HUES6 (cell line): ENCODE results near the gene MNAT1.
"Not testable (repeated sequence)": the region's sequence is repeated elsewhere in the genome, so short reads cannot be mapped to it uniquely, and the experiment has no call there.

Experiments
- H3K27ac ChIP-seq: 2 replicates; pipeline ENCODE4 v1.7.0; 2013; ENCODE audit warnings: low read depth, mild to moderate bottlenecking, low read length, inconsistent platforms
- H3K27me3 ChIP-seq: 2 replicates; pipeline ENCODE4 v1.6.1; 2013; ENCODE audit warnings: low read length; ENCODE audit not compliant: control insufficient read depth, insufficient read depth
- H3K36me3 ChIP-seq: 2 replicates; pipeline ENCODE4 v1.6.1; 2013; ENCODE audit warnings: low read length; ENCODE audit not compliant: control insufficient read depth, insufficient read depth
- H3K4me1 ChIP-seq: 2 replicates; pipeline ENCODE4 v1.6.1; 2013; ENCODE audit warnings: low read length; ENCODE audit not compliant: control insufficient read depth, insufficient read depth
- H3K4me3 ChIP-seq: 2 replicates; pipeline ENCODE4 v1.5.1; 2013; ENCODE audit warnings: low read depth, low read length
- H3K9ac ChIP-seq: one replicate; pipeline ENCODE4 v1.6.1; 2013; ENCODE audit warnings: mild to moderate bottlenecking, low read length
- H3K9me3 ChIP-seq: 2 replicates; pipeline ENCODE4 v1.6.1; 2013; ENCODE audit warnings: low read depth, low read length; ENCODE audit not compliant: control insufficient read depth, insufficient read depth

MNAT1 gene

DNA sequence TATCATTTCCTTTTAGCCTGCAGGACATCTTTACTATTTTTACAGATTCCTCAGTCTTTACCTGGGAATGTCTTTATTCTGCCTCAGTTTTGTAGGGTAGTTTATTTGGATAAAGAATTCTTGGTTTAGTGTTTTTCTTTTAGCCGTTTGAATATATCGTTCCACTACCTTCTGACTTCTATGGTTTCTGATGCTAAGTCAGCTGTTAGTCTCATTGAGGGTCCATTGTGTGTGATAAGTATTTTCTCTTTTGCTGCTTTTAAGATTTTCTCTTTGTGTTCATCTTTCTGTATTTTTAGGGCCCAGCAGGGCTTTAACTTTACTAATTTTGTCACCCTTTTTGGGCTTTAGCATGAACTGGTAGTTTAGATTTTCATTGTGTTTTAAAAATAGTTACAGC lies 113.5 kb downstream of the MNAT1 start:
- no peaks in the 10 kb centered on the region for H3K27me3 ChIP-seq
- H3K4me1 ChIP-seq = no peaks in the 10 kb centered on the region
- no peak overlapping the region for H3K4me3 ChIP-seq
- H3K9me3 ChIP-seq = peaks cover 7% of the 10 kb centered on the region
- no peak overlapping the region for H3K9ac ChIP-seq
- H3K27ac ChIP-seq = no peak overlapping the region
- peaks cover 3% of the 10 kb centered on the region; the same call in 1 of the 2 replicates for H3K36me3 ChIP-seq

DNA sequence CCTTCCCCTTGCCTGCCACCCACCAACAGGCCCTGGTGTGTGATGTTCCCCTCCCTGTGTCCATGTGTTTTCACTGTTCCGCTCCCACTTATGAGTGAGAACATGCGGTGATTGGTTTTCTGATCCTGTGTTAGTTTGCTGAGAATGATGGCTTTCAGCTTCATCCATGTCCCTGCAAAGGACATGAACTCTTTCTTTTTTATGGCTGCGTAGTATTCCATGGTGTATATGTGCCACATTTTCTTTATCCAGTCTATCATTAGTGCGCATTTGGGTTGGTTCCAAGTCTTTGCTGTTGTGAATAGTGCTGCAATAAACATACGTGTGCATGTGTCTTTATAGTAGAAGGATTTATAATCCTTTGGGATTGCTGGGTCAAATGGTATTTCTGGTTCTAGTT lies 117.1 kb downstream of the MNAT1 start:
- H3K4me1 ChIP-seq, H3K36me3 ChIP-seq, H3K9ac ChIP-seq, H3K27me3 ChIP-seq, H3K27ac ChIP-seq, H3K4me3 ChIP-seq: not testable (repeated sequence)
- H3K9me3 ChIP-seq = peaks cover 10% of the 10 kb centered on the region

- Histone ChIP-seq H3K36me3 (peaks cover 3% of the 10 kb centered on the region; the same call in 1 of the 2 replicates), H3K9ac (no peak overlapping the region), H3K9me3 (peaks cover 8% of the 10 kb centered on the region; the same call in 1 of the 2 replicates), H3K4me1 (no peaks in the 10 kb centered on the region), H3K27me3 (no peaks in the 10 kb centered on the region), H3K4me3 (no peak overlapping the region), H3K27ac (no peak overlapping the region)
Measured at GRCh38 chr14:60856111-60856510, 121.5 kb downstream of the MNAT1 start.

- H3K36me3 ChIP-seq = no peaks in the 10 kb centered on the region
- no peak overlapping the region for H3K9ac ChIP-seq
- H3K4me3 ChIP-seq = no peak overlapping the region
- no peaks in the 10 kb centered on the region for H3K27me3 ChIP-seq
- H3K27ac ChIP-seq = no peak overlapping the region
- peaks cover 8% of the 10 kb centered on the region; the same call in 1 of the 2 replicates for H3K9me3 ChIP-seq
- no peaks in the 10 kb centered on the region for H3K4me1 ChIP-seq
Measured at GRCh38 chr14:60859525-60859924, 125.0 kb downstream of the MNAT1 start.

- no peaks in the 10 kb centered on the region for H3K36me3 ChIP-seq
- H3K9me3 ChIP-seq = peaks cover 5% of the 10 kb centered on the region; the same call in 1 of the 2 replicates
- no peaks in the 10 kb centered on the region for H3K27me3 ChIP-seq
- H3K9ac ChIP-seq = no peak overlapping the region
- H3K4me3 ChIP-seq = no peak overlapping the region
- no peak overlapping the region for H3K27ac ChIP-seq
- no peaks in the 10 kb centered on the region for H3K4me1 ChIP-seq
Measured at GRCh38 chr14:60861545-60862140, 127.1 kb downstream of the MNAT1 start.

- no peak overlapping the region for H3K9ac ChIP-seq
- no peaks in the 10 kb centered on the region for H3K36me3 ChIP-seq
- H3K27ac ChIP-seq = no peak overlapping the region
- H3K4me3 ChIP-seq = no peak overlapping the region
- H3K9me3 ChIP-seq = peaks cover under 1% of the 10 kb centered on the region; the same call in 1 of the 2 replicates
- H3K4me1 ChIP-seq = no peaks in the 10 kb centered on the region
- no peaks in the 10 kb centered on the region for H3K27me3 ChIP-seq
Measured at GRCh38 chr14:60862283-60862682, 127.7 kb downstream of the MNAT1 start.

- no peak overlapping the region for H3K27ac ChIP-seq
- no peaks in the 10 kb centered on the region for H3K9me3 ChIP-seq
- H3K9ac ChIP-seq = no peak overlapping the region
- no peaks in the 10 kb centered on the region for H3K36me3 ChIP-seq
- H3K4me1 ChIP-seq = no peaks in the 10 kb centered on the region
- no peak overlapping the region for H3K4me3 ChIP-seq
- no peaks in the 10 kb centered on the region for H3K27me3 ChIP-seq
Measured at GRCh38 chr14:60863249-60863648, 128.7 kb downstream of the MNAT1 start.

GRCh38 chr14:60865378-60866127 lies 131.0 kb downstream of the MNAT1 start:
- no peak overlapping the region for H3K27ac ChIP-seq

GRCh38 chr14:60867503-60868172 lies 133.1 kb downstream of the MNAT1 start:
- Histone ChIP-seq H3K9me3 (no peaks in the 10 kb centered on the region), H3K36me3 (no peaks in the 10 kb centered on the region), H3K4me1 (no peaks in the 10 kb centered on the region), H3K9ac (no peak overlapping the region), H3K4me3 (no peak overlapping the region), H3K27ac (no peak overlapping the region), H3K27me3 (no peaks in the 10 kb centered on the region)

More at GRCh38 chr14:60865378-60866127, 131.0 kb downstream of the MNAT1 start:
- no peaks in the 10 kb centered on the region for H3K36me3 ChIP-seq
- no peaks in the 10 kb centered on the region for H3K27me3 ChIP-seq
- no peaks in the 10 kb centered on the region for H3K4me1 ChIP-seq
- no peak overlapping the region for H3K4me3 ChIP-seq
- no peaks in the 10 kb centered on the region for H3K9me3 ChIP-seq
- no peak overlapping the region for H3K9ac ChIP-seq

DNA sequence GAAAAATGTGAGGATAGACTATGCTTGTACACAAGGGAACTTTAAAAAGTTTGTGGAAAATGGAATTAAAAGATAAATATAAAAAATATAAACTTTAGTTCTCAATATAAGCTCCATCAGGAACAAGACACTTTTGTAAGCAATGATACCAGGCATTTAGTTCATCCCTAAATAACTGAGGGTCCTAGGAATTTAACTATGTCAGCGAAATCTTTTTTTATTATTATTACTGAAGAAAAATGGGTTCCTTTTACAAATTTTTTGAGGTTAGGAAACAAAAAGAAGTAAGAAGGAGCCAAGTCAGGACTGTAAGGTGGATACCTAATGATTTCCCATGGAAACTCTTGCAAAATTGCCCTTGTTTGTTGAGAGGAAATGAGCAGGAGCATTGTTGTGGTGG lies 143.6 kb downstream of the MNAT1 start:
- Histone ChIP-seq H3K27ac (no peak overlapping the region), H3K9me3 (peaks cover 2% of the 10 kb centered on the region; the same call in 1 of the 2 replicates), H3K9ac (no peak overlapping the region), H3K36me3 (peaks cover 5% of the 10 kb centered on the region), H3K4me1 (no peaks in the 10 kb centered on the region), H3K4me3 (no peak overlapping the region), H3K27me3 (no peaks in the 10 kb centered on the region)

GRCh38 chr14:60878536-60878935 lies 144.0 kb downstream of the MNAT1 start:
- Histone ChIP-seq H3K9ac (no peak overlapping the region), H3K27ac (no peak overlapping the region), H3K9me3 (peaks cover 2% of the 10 kb centered on the region; the same call in 1 of the 2 replicates), H3K4me3 (no peak overlapping the region), H3K27me3 (no peaks in the 10 kb centered on the region), H3K36me3 (peaks cover 5% of the 10 kb centered on the region), H3K4me1 (no peaks in the 10 kb centered on the region)
